HG03565 (cell line): Measurements from ENCODE around the gene SLC6A19.

Experiments used
- ATAC-seq: cut with Tn5 transposase; IDR thresholded peaks from one replicate; pipeline ENCODE4 v1.9.1; 2021; ENCODE audit warnings: mild to moderate bottlenecking, moderate library complexity; ENCODE audit not compliant: unreplicated experiment

SLC6A19 gene

GRCh38 chr5:1208221-1208742 is 6.9 kb downstream of the SLC6A19 start:
- ATAC-seq, result no peak

- ATAC-seq, result no peak
Measured at GRCh38 chr5:1208743-1209488, 7.5 kb downstream of the SLC6A19 start.

GRCh38 chr5:1209489-1209852 is 8.1 kb downstream of the SLC6A19 start:
- ATAC-seq, result no peak

- no peak for ATAC-seq
Measured at GRCh38 chr5:1209896-1210776, 8.7 kb downstream of the SLC6A19 start.

- ATAC-seq, result no peak
Measured at GRCh38 chr5:1210832-1211251, 9.4 kb downstream of the SLC6A19 start.

GRCh38 chr5:1211701-1212100 is 10.3 kb downstream of the SLC6A19 start:
- ATAC-seq, result no peak

GRCh38 chr5:1212271-1212670 is 10.9 kb downstream of the SLC6A19 start:
- no peak for ATAC-seq

GRCh38 chr5:1212881-1213280 is 11.5 kb downstream of the SLC6A19 start:
- ATAC-seq, result no peak

- no peak for ATAC-seq
Measured at GRCh38 chr5:1213508-1214162, 12.2 kb downstream of the SLC6A19 start.

GRCh38 chr5:1214163-1214935 is 13.0 kb downstream of the SLC6A19 start:
- no peak for ATAC-seq

GRCh38 chr5:1214936-1215220 is 13.5 kb downstream of the SLC6A19 start:
- ATAC-seq, result no peak

GRCh38 chr5:1215320-1216096 is 14.1 kb downstream of the SLC6A19 start:
- no peak for ATAC-seq

- ATAC-seq, result no peak
Measured at GRCh38 chr5:1216211-1216917, 15.0 kb downstream of the SLC6A19 start.

- ATAC-seq, result no peak
Measured at GRCh38 chr5:1216918-1217295, 15.5 kb downstream of the SLC6A19 start.

GRCh38 chr5:1217596-1218206 is 16.3 kb downstream of the SLC6A19 start:
- no peak for ATAC-seq

GRCh38 chr5:1218351-1219080 is 17.1 kb downstream of the SLC6A19 start:
- ATAC-seq, result no peak

- no peak for ATAC-seq
Measured at GRCh38 chr5:1219098-1219767, 17.8 kb downstream of the SLC6A19 start.

GRCh38 chr5:1219768-1220100 is 18.3 kb downstream of the SLC6A19 start:
- no peak for ATAC-seq
